Gastrocnemius medialis (tissue), 4 donors: ENCODE results near the gene SLC13A5.

ENCODE experiments used
- CTCF ChIP-seq, 5 experiments: fragments of 450-650 bp in 3 of 5; fragments of 200-600 bp in 2 of 5; sonication (generic) in 2 of 5; IDR thresholded peaks in 4 of 5; conservative IDR thresholded peaks in 1 of 5; 1 replicate in 4 of 5; 2 replicates in 1 of 5; pipeline ENCODE4 v1.5.1; 2016 to 2019; ENCODE audit warnings: antibody characterized with exemption in 5 of 5, mild to moderate bottlenecking in 3 of 5, moderate library complexity in 3 of 5
- POLR2A ChIP-seq, 2 donors: fragments of 450-650 bp; IDR thresholded peaks; one replicate each; pipeline ENCODE4 v1.6.1; 2017; ENCODE audit warnings: antibody characterized with exemption in 2 of 2, mild to moderate bottlenecking in 2 of 2, moderate library complexity in 2 of 2

GRCh38 chr17:6674586-6674985 is 38.6 kb downstream of the SLC13A5 start:
- TF ChIP-seq POLR2A (IDR thresholded peaks at IDR 0.05) = no peak
- TF ChIP-seq CTCF (IDR thresholded peaks at IDR 0.05 in 4 of 5, conservative IDR thresholded peaks at IDR 0.05 in 1 of 5) = no peak
